ENCODE results near the gene NRSN2.

The NRSN2 gene

GRCh38 chr20:362271-363254 is 15.7 kb downstream of the NRSN2 start:
- TF ChIP-seq CTCF (IDR thresholded peaks at IDR 0.05): peak; percentile 80
- TF ChIP-seq ZFX (IDR thresholded peaks at IDR 0.05; ENCODE audit: borderline replicate concordance): no peak
- peak overlapping the region; percentile 99 for H3K27ac ChIP-seq

- peak overlapping the region; percentile 99 for H3K27ac ChIP-seq
- no peak for TF ChIP-seq CTCF (IDR thresholded peaks at IDR 0.05)
- no peak for TF ChIP-seq ZFX (IDR thresholded peaks at IDR 0.05; ENCODE audit: borderline replicate concordance)
These were observed 16.6 kb downstream of the NRSN2 start for GRCh38 chr20:363319-364078.

GRCh38 chr20:364905-365794 is 18.2 kb downstream of the NRSN2 start:
- peak overlapping the region; percentile 99 for H3K27ac ChIP-seq

GRCh38 chr20:366041-366718 is 19.3 kb downstream of the NRSN2 start:
- peak overlapping the region; percentile 99 for H3K27ac ChIP-seq
- TF ChIP-seq ZFX (IDR thresholded peaks at IDR 0.05; ENCODE audit: borderline replicate concordance): no peak
- TF ChIP-seq CTCF (IDR thresholded peaks at IDR 0.05): no peak

More at GRCh38 chr20:364905-365794, 18.2 kb downstream of the NRSN2 start:
- no peak for TF ChIP-seq CTCF (IDR thresholded peaks at IDR 0.05)
- no peak for TF ChIP-seq ZFX (IDR thresholded peaks at IDR 0.05; ENCODE audit: borderline replicate concordance)

GRCh38 chr20:366719-367485 is 20.0 kb downstream of the NRSN2 start:
- TF ChIP-seq ZFX (IDR thresholded peaks at IDR 0.05; ENCODE audit: borderline replicate concordance): no peak
- TF ChIP-seq CTCF (IDR thresholded peaks at IDR 0.05): no peak
- H3K27ac ChIP-seq: peak overlapping the region; percentile 99

GRCh38 chr20:367486-367887 is 20.6 kb downstream of the NRSN2 start:
- TF ChIP-seq CTCF (IDR thresholded peaks at IDR 0.05): no peak
- TF ChIP-seq ZFX (IDR thresholded peaks at IDR 0.05; ENCODE audit: borderline replicate concordance): no peak
- peak overlapping the region; percentile 99 for H3K27ac ChIP-seq

All from 22Rv1 (cell line).